Small intestine (tissue), 7 donors: ENCODE results near the gene NRXN3. TPM values are rescaled to one million over a fixed set of nuclear protein-coding genes. Genes with fewer than 3 reads are reported as not detected.
"Not testable (repeated sequence)": the region's sequence is repeated elsewhere in the genome, so short reads cannot be mapped to it uniquely, and the experiment has no call there.

Source experiments
- DNase-seq, 2 donors: peaks; one replicate each; pipeline versions ENCODE4 v3.0.0 to v3.0.0-alpha.2; 2013
- FAIRE-seq: peaks from 2 replicates; lab custom pipeline; 2012; peaks lifted over from hg19 to GRCh38; lab: Jason Lieb, UNC
- H3K27ac ChIP-seq, 3 donors: one replicate each; pipeline ENCODE4 v1.5.1; 2013; ENCODE audit warnings: low read length in 2 of 3, mild to moderate bottlenecking in 2 of 3, control low read depth in 1 of 3, inconsistent platforms in 1 of 3, low read depth in 1 of 3, moderate library complexity in 1 of 3
- H3K27me3 ChIP-seq, 3 donors: one replicate each; pipeline ENCODE4 v1.6.1; 2013; ENCODE audit warnings: low read length in 3 of 3, inconsistent platforms in 1 of 3; ENCODE audit not compliant: control insufficient read depth in 3 of 3, insufficient read depth in 3 of 3
- H3K36me3 ChIP-seq, 3 donors: one replicate each; pipeline ENCODE4 v1.6.1; 2013; ENCODE audit warnings: low read length in 3 of 3, inconsistent platforms in 1 of 3, low read depth in 1 of 3, mild to moderate bottlenecking in 1 of 3, moderate library complexity in 1 of 3; ENCODE audit not compliant: control insufficient read depth in 3 of 3, insufficient read depth in 2 of 3
- H3K4me1 ChIP-seq, 3 donors: one replicate each; pipeline ENCODE4 v1.6.1; 2013; ENCODE audit warnings: low read length in 2 of 3, inconsistent platforms in 1 of 3, low read depth in 1 of 3, mild to moderate bottlenecking in 1 of 3, moderate library complexity in 1 of 3; ENCODE audit not compliant: control insufficient read depth in 3 of 3, insufficient read depth in 2 of 3
- H3K4me3 ChIP-seq, 3 donors: one replicate each; pipeline ENCODE4 v1.5.1; 2013; ENCODE audit warnings: low read length in 3 of 3, control low read depth in 1 of 3, inconsistent platforms in 1 of 3, low read depth in 1 of 3, mild to moderate bottlenecking in 1 of 3, moderate library complexity in 1 of 3
- H3K9me3 ChIP-seq, 2 donors: one replicate each; pipeline ENCODE4 v1.6.1; 2013; ENCODE audit warnings: low read depth in 1 of 2, low read length in 1 of 2; ENCODE audit not compliant: control insufficient read depth in 2 of 2, insufficient read depth in 1 of 2
- WGBS, 3 donors: extraction: QIAGEN DNeasy Blood & Tissue Kit; methylation state at CpG; one replicate each; pipeline ENCODE4 v1.1.7; 2013; 5-methylcytosine and 5-hydroxymethylcytosine counted together
- polyA plus RNA-seq, 4 donors: library from polyadenylated mRNA; stranded (reverse) in 3 of 4; unstranded in 1 of 4; fragments of 200-250 nt in 3 of 4; fragments of 120-200 nt in 1 of 4; gene quantifications; one replicate each; pipeline versions ENCODE4 v1.2.1 to v1.2.3, GENCODE V29; 2013
- donor health status: healthy with polysubstance abuse.
- donor health status: control.
- donor health status: control.
- donor health status: Bipolar disorder and iron deficiency.
- donor health status: healthy.

The NRXN3 gene
- polyA plus RNA-seq, 4 donors = 2.3 TPM; not detected in 2

- H3K4me3 ChIP-seq = no peak overlapping the region
- no peak overlapping the region for H3K27ac ChIP-seq
- no peak for FAIRE-seq
- 83 to 93% (median 91%) methylated on average over 2 of the region's 2 CpGs for WGBS, 3 donors
- no peak for DNase-seq
- H3K9me3 ChIP-seq = no peaks in the 10 kb centered on the region
- no peaks in the 10 kb centered on the region for H3K36me3 ChIP-seq
- no peaks in the 10 kb centered on the region for H3K4me1 ChIP-seq
- H3K27me3 ChIP-seq = no peaks in the 10 kb centered on the region
Observed at GRCh38 chr14:78512021-78512420, 341.8 kb downstream of the NRXN3 start.

GRCh38 chr14:78519863-78520262 is 349.7 kb downstream of the NRXN3 start:
- Histone ChIP-seq H3K27ac (no peak overlapping the region), H3K4me1 (no peaks in the 10 kb centered on the region), H3K27me3 (no peaks in the 10 kb centered on the region), H3K4me3 (no peak overlapping the region), H3K9me3 (no peaks in the 10 kb centered on the region), H3K36me3 (no peaks in the 10 kb centered on the region)
- no peak for FAIRE-seq
- peak; percentile 25 to 51 for DNase-seq

DNA sequence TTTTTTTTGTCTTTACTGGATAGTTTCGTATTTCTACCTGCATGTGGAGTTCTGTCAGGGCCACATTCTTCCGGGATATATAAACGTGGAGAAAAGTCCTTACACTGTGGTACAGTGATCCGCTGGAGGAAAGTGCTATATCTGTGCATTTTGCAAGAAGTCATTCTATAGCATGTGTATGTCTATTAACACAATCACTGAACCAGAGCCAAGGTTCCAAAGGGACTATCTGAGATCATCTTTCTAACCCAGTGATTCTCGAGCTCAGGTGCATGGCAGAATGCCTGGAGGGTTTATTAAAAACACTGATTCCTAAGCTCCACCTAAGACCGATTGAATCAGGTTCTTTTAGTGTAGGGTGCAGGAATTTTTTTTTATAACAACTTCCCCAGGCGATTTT is 354.0 kb downstream of the NRXN3 start:
- H3K9me3 ChIP-seq = no peaks in the 10 kb centered on the region
- H3K27me3 ChIP-seq = no peaks in the 10 kb centered on the region
- H3K27ac ChIP-seq = no peak overlapping the region
- DNase-seq = no peak
- H3K4me1 ChIP-seq = no peaks in the 10 kb centered on the region
- FAIRE-seq = no peak
- H3K4me3 ChIP-seq = no peak overlapping the region
- WGBS, 3 donors = 69 to 81% (median 71%) methylated on average over 7 of the region's 7 CpGs
- H3K36me3 ChIP-seq = no peaks in the 10 kb centered on the region

DNA sequence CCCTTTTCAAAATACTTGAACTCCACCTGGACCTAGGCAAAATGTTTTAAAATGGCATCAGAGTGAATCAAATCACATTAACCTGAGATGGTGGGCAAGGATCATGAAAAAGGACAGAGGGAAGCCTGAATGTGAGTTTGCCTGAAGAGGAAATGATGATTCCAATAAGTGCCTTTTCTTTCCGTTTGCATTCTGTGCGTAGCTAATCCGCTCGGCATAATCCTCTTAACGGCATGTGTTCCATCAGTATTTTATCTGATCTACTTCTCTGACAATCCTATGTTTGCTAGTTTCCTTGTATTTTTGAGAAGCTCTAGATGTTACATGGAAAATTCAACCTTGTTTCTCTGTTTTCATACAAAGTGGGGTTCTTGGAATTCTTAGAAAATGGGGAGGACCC is 354.6 kb downstream of the NRXN3 start:
- 79 to 89% (median 85%) methylated on average over 5 of the region's 5 CpGs for WGBS, 3 donors
- FAIRE-seq (no peak), DNase-seq (no peak)
- Histone ChIP-seq H3K4me3 (no peak overlapping the region), H3K27me3 (no peaks in the 10 kb centered on the region), H3K36me3 (no peaks in the 10 kb centered on the region), H3K4me1 (no peaks in the 10 kb centered on the region), H3K9me3 (no peaks in the 10 kb centered on the region), H3K27ac (no peak overlapping the region)

DNA sequence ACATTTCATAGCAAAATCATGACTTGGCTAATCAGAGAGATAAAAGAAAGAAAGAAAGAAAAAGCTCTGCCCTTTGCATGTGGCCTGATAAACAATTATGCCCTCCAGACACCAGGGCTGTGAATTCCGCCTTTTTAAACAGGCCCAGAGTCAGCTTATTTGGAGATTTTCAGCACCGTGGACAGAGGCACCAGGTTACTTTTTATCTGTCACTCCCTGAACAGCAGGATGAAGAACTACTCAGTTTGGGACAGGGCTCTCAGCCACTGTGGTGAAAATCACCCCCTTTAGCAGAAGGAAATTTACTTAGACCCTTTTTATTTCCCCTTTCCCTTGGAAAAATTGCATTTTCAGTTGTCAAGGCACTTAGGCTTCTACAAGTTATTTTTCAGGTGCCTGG is 359.9 kb downstream of the NRXN3 start:
- DNase-seq (peak; percentile 19 to 34), FAIRE-seq (no peak)
- Histone ChIP-seq H3K4me3 (no peak overlapping the region), H3K36me3 (no peaks in the 10 kb centered on the region), H3K27ac (no peak overlapping the region), H3K4me1 (no peaks in the 10 kb centered on the region), H3K9me3 (no peaks in the 10 kb centered on the region), H3K27me3 (no peaks in the 10 kb centered on the region)
- 13 to 14% (median 13%) methylated on average over 2 of the region's 2 CpGs for WGBS, 3 donors

- H3K27me3 ChIP-seq = no peaks in the 10 kb centered on the region
- 38 to 54% (median 39%) methylated on average over 2 of the region's 2 CpGs for WGBS, 3 donors
- no peak overlapping the region for H3K4me3 ChIP-seq
- no peak for FAIRE-seq
- no peaks in the 10 kb centered on the region for H3K36me3 ChIP-seq
- H3K4me1 ChIP-seq = no peaks in the 10 kb centered on the region
- H3K9me3 ChIP-seq = no peaks in the 10 kb centered on the region
- no peak overlapping the region for H3K27ac ChIP-seq
- DNase-seq = no peak
Observed at GRCh38 chr14:78534141-78534540, 364.0 kb downstream of the NRXN3 start.

DNA sequence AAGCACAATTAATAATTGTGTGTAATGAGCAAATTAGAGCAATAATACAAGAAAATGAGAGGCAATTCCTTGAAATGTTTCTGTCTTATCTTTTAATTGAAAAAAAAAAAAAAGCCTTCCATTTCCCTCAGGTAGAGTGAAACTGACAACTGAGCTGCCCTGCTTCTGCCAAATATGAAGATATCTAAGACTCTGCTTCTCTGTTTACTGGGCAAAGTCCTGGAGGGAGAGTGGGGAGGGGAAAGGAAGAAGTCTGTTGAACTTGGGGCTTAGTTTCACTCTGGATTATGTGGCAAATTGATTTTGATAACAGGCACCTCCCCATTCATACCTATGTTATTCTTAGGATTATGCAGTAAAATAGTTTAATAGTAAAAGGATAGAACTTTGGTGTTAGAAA is 364.9 kb downstream of the NRXN3 start:
- peak; percentile 13 to 70 for DNase-seq
- no peaks in the 10 kb centered on the region for H3K9me3 ChIP-seq
- H3K27me3 ChIP-seq = no peaks in the 10 kb centered on the region
- no peak overlapping the region for H3K4me3 ChIP-seq
- no peaks in the 10 kb centered on the region for H3K4me1 ChIP-seq
- no peak for FAIRE-seq
- H3K27ac ChIP-seq = no peak overlapping the region
- no peaks in the 10 kb centered on the region for H3K36me3 ChIP-seq

DNA sequence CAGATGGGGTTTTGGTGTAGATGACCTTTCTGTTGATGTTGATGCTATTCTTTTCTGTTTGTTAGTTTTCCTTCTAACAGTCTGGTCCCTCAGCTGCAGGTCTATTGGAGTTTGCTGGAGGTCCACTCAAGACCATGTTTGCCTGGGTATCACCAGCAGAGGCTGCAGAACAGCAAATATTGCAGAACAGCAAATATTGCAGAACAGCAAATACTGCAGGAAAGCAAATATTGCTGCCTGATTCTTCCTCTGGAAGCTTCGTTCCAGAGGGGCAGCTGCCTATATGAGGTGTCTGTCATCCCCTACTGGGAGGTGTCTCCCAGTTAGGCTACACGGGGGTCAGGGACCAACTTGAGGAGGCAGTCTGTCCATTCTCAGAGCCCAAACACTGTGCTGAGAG is 371.6 kb downstream of the NRXN3 start:
- H3K4me3 ChIP-seq = not testable (repeated sequence)
- WGBS, 3 donors = 75 to 93% (median 83%) methylated on average over 2 of the region's 2 CpGs

DNA sequence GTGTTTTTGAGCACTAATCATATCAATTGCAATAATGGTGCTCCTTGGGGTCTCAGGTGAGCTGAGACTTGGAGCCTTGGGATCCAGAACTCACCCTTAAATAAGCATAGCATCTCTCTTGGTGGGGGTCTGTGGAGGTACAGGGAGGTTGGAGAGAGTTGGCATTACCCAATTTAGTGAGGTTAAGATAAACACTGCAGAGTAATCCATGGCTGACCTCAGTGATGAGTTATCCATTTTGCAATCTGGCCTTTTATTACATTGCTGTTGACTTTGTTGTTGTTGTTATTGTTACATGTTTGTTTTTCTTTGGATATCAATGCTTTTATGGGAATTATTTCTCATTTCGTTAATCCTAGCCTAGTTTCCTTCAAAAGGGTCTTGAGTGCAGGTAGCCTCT is 373.3 kb downstream of the NRXN3 start:
- Histone ChIP-seq H3K36me3 (no peaks in the 10 kb centered on the region), H3K4me1 (peaks cover 0 to under 1% (median 0%) of the 10 kb centered on the region in 3 donors), H3K27me3 (no peaks in the 10 kb centered on the region), H3K9me3 (no peaks in the 10 kb centered on the region), H3K4me3 (no peak overlapping the region), H3K27ac (no peak overlapping the region)
- FAIRE-seq (no peak), DNase-seq (no peak)
- 64 to 83% (median 74%) methylated on average over 1 of the region's 1 CpG for WGBS, 3 donors

More for the DNA sequence above, 371.6 kb downstream of the NRXN3 start:
- not testable (repeated sequence) for FAIRE-seq, H3K27ac ChIP-seq, H3K4me1 ChIP-seq, DNase-seq, H3K36me3 ChIP-seq, H3K9me3 ChIP-seq, H3K27me3 ChIP-seq
